Ovary (tissue), 9 donors: ENCODE results near the gene AKNA. TPM values are rescaled to one million over a fixed set of nuclear protein-coding genes. Genes with fewer than 3 reads are reported as not detected.
A peak's percentile ranks its signal among the peaks of the same experiment; 100 is the strongest.

Source experiments
- DNase-seq, 5 donors: peaks; one replicate each; pipeline ENCODE4 v3.0.0-alpha.2; 2019 to 2020
- H3K27ac ChIP-seq, 2 donors: fragments of 200-600 bp; one replicate each; pipeline versions ENCODE4 v1.5.1 to v1.8.0; 2019 to 2022
- H3K27me3 ChIP-seq: fragments of 200-600 bp; one replicate; pipeline ENCODE4 v1.8.0; 2022
- H3K36me3 ChIP-seq: fragments of 200-600 bp; sonication (generic); one replicate; pipeline ENCODE4 v1.5.1; 2019
- H3K4me1 ChIP-seq: one replicate; pipeline ENCODE4 v1.8.1; 2013; ENCODE audit warnings: mild to moderate bottlenecking, moderate library complexity; ENCODE audit not compliant: insufficient read depth
- H3K4me3 ChIP-seq: fragments of 200-600 bp; sonication (generic); one replicate; pipeline ENCODE4 v1.5.1; 2017
- H3K9me3 ChIP-seq, 2 donors: fragments of 200-600 bp in 1 of 2; sonication (generic) in 1 of 2; one replicate each; pipeline versions ENCODE4 v1.5.1 to v1.8.1; 2013 to 2019; ENCODE audit warnings: mild to moderate bottlenecking in 1 of 2, moderate library complexity in 1 of 2
- CTCF ChIP-seq, 3 donors: fragments of 450-650 bp in 2 of 3; fragments of 200-600 bp in 1 of 3; IDR thresholded peaks; one replicate each; pipeline versions ENCODE4 v1.5.1 to v1.8.0; 2016 to 2022; ENCODE audit warnings: antibody characterized with exemption in 3 of 3, mild to moderate bottlenecking in 1 of 3
- EP300 ChIP-seq: sonication (generic); formaldehyde crosslinking; IDR thresholded peaks from one replicate; pipeline ENCODE4 v1.6.1; 2017; ENCODE audit warnings: antibody characterized with exemption
- POLR2A ChIP-seq: fragments of 450-650 bp; IDR thresholded peaks from one replicate; pipeline ENCODE4 v1.6.1; 2017; ENCODE audit warnings: antibody characterized with exemption, mild to moderate bottlenecking, moderate library complexity
- WGBS, 3 donors: extraction: QIAGEN DNeasy Blood & Tissue Kit in 1 of 3; methylation state at CpG; one replicate each; pipeline versions ENCODE4 v1.1.5 to v1.1.7; 2013 to 2017; 5-methylcytosine and 5-hydroxymethylcytosine counted together
- intact Hi-C, 4 donors: fragments of 100-400 bp; cut with DNase I; formaldehyde crosslinking; loops; one replicate each; pipeline versions ENCODE4 v1.11.0 to v1.15.1; 2022 to 2023
- polyA plus RNA-seq, 2 donors: library from polyadenylated mRNA; stranded (reverse); fragments of 200-250 nt in 1 of 2; fragments of 350-450 nt in 1 of 2; fragmentation: Illumina TruSeq in 1 of 2; extraction: RNeasy Lipid Tissue Mini Kit (QIAGEN cat#74804) in 1 of 2; gene quantifications; one replicate each; pipeline ENCODE4 v1.2.3, GENCODE V29; 2013 to 2014
- total RNA-seq, 7 donors: library from RNA; depleted of rRNA in 2 of 7; stranded (reverse); fragments of >200 nt in 2 of 7; fragmentation: NEBNext Ultra II Directional in 3 of 7; extraction: Animal tissue kit (Norgen Biotek cat#: 25700) in 3 of 7; gene quantifications; one replicate each; pipeline versions ENCODE4 v1.1.0 to v1.2.4, GENCODE V29; 2016 to 2023
- donor health status: DM: no; HTN: no; CAD: no; lungs with moderate emphysema.
- donor health status: DM: no; HTN: no; CAD: no.
- donor health status: Bipolar disorder and iron deficiency.
- donor health status: DM: yes; HTN: yes; CAD: no.
- donor health status: DM: no; HTN: no; CAD: no.
- donor health status: DM: yes; HTN: yes; CAD: no.

The AKNA gene
- total and polyA plus RNA-seq, 9 donors = 12.9 to 123 (median 36.4) TPM

- no peak for DNase-seq
- Histone ChIP-seq H3K36me3 (no peaks in the 10 kb centered on the region), H3K27ac (peak overlapping the region; percentile 74 to 91), H3K9me3 (no peaks in the 10 kb centered on the region), H3K4me1 (peaks cover 19% of the 10 kb centered on the region), H3K27me3 (no peaks in the 10 kb centered on the region), H3K4me3 (no peak overlapping the region)
- WGBS, 3 donors = 87 to 92% (median 88%) methylated on average over 5 of the region's 5 CpGs
- TF ChIP-seq POLR2A (no peak), CTCF (IDR thresholded peaks at IDR 0.05) (no peak), EP300 (no peak)
- intact Hi-C loops = loop anchor here in 1 of 4 donors (5.0 kb wide), 2 partner anchors 48 to 717 kb away; no protein-coding TSS in a partner anchor
These were observed 8.0 kb upstream of the AKNA start for GRCh38 chr9:114395768-114396167.

- Histone ChIP-seq H3K27ac (peak overlapping the region; percentile 74 to 91), H3K9me3 (no peaks in the 10 kb centered on the region), H3K36me3 (no peaks in the 10 kb centered on the region), H3K4me1 (peaks cover 19% of the 10 kb centered on the region), H3K4me3 (peak overlapping the region; percentile 12), H3K27me3 (no peaks in the 10 kb centered on the region)
- DNase-seq = peak in 4 of 5 donors; percentile 40 to 61 (median 57)
- no peak for TF ChIP-seq EP300
- no peak for TF ChIP-seq CTCF (IDR thresholded peaks at IDR 0.05)
- no peak for TF ChIP-seq POLR2A
- intact Hi-C loops = loop anchor here in 1 of 4 donors (5.0 kb wide), 2 partner anchors 48 to 717 kb away; no protein-coding TSS in a partner anchor
- WGBS, 3 donors = 9 to 13% (median 11%) methylated on average over 5 of the region's 5 CpGs
These were observed 7.5 kb upstream of the AKNA start for GRCh38 chr9:114395334-114395617.

GRCh38 chr9:114394523-114395333 is 6.9 kb upstream of the AKNA start:
- no peaks in the 10 kb centered on the region for H3K36me3 ChIP-seq
- DNase-seq = peak; percentile 70 to 87 (median 84)
- WGBS, 3 donors = 11 to 15% (median 15%) methylated on average over 7 of the region's 7 CpGs
- no peak for TF ChIP-seq CTCF (IDR thresholded peaks at IDR 0.05)
- TF ChIP-seq EP300 = no peak
- no peak for TF ChIP-seq POLR2A
- H3K27ac ChIP-seq = peak overlapping the region; percentile 74 to 91
- no peaks in the 10 kb centered on the region for H3K9me3 ChIP-seq
- peak overlapping the region; percentile 12 for H3K4me3 ChIP-seq
- H3K4me1 ChIP-seq = peaks cover 23% of the 10 kb centered on the region
- no peaks in the 10 kb centered on the region for H3K27me3 ChIP-seq
- intact Hi-C loops = loop anchor here in 1 of 4 donors (5.0 kb wide), 2 partner anchors 47 to 718 kb away; no protein-coding TSS in a partner anchor

GRCh38 chr9:114392749-114393112 is 4.9 kb upstream of the AKNA start:
- intact Hi-C loops = no loop called here
- H3K27ac ChIP-seq = peak overlapping the region in 1 of 2 donors; percentile 65
- 1 to 5% (median 3%) methylated on average over 3 of the region's 3 CpGs for WGBS, 3 donors
- H3K27me3 ChIP-seq = no peaks in the 10 kb centered on the region
- peaks cover 35% of the 10 kb centered on the region for H3K4me1 ChIP-seq
- no peak overlapping the region for H3K4me3 ChIP-seq
- no peaks in the 10 kb centered on the region for H3K36me3 ChIP-seq
- peak in 4 of 5 donors; percentile 48 to 59 (median 55) for DNase-seq
- no peaks in the 10 kb centered on the region for H3K9me3 ChIP-seq
- TF ChIP-seq POLR2A = no peak
- no peak for TF ChIP-seq EP300
- TF ChIP-seq CTCF (IDR thresholded peaks at IDR 0.05) = no peak
